Stimulated activated CD8-positive, alpha-beta memory T cell treated with anti-CD3 and anti-CD28 coated beads, Interleukin-4, amount 100 ng/mL, for 1 hour (primary cell): Measurements from ENCODE around the gene SLC16A3.

Experiments
- DNase-seq, 2 donors: peaks; one replicate each; pipeline ENCODE4 v3.0.0-alpha.2; 2020; ENCODE audit warnings: low read depth in 2 of 2, low spot score in 1 of 2

Gene SLC16A3

DNA sequence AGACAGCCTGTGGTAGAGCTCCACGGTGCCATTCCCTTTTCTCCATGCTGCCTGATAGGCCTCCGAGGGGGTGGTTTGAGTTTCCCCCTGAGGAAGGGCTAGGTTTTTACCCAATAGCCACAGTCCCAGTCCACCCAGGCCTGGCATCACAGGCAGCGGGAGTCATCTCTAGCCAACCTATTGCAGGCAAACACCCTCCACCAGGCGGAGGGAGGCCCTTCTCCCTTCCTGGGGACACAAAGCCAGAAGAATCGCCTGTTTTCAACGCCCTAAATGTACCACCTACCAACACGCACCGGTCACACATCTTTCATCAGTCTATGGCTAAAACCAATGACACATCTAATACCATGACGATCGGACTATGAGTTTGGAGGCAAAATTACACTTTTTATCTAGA lies 37.3 kb downstream of the SLC16A3 start:
- DNase-seq: no peak

DNA sequence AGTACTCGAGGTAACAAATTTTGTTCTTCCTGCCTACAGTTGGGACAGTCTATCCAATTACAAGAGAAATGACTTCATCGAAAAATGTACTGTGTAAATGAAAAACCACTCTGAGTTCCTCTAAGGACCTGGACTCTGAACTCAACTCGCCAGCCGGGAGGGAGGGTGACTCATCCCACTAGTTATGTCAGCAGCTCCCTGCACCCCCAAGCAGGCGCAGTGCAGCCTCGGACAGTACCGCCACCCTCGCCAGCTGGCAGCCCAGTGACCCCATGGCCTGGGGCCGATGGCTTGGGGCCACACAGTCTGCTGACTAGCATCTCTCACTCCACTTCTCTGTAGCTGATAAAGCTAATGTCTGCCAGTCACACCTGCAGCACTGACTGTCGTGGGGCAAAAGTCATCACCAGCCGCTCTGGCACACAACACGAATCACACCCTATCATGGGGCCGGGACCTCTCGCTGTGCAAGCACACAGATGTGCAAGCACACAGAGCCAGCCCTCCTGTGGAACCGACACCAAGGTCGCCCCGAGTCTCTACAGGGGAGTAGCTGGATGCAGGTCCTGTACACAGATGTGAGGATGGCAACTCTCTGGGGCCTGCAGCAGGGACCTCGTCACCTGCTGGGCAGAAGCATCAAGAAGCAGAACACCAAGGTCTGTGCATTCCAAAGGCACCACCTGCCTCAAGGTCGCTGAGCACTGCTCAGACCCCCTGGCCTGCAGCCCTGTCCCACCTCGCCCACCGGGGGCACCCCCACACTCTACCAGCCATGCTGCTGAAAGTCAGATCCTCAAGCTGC lies 38.9 kb downstream of the SLC16A3 start:
- peak; percentile 23 to 24 for DNase-seq

DNA sequence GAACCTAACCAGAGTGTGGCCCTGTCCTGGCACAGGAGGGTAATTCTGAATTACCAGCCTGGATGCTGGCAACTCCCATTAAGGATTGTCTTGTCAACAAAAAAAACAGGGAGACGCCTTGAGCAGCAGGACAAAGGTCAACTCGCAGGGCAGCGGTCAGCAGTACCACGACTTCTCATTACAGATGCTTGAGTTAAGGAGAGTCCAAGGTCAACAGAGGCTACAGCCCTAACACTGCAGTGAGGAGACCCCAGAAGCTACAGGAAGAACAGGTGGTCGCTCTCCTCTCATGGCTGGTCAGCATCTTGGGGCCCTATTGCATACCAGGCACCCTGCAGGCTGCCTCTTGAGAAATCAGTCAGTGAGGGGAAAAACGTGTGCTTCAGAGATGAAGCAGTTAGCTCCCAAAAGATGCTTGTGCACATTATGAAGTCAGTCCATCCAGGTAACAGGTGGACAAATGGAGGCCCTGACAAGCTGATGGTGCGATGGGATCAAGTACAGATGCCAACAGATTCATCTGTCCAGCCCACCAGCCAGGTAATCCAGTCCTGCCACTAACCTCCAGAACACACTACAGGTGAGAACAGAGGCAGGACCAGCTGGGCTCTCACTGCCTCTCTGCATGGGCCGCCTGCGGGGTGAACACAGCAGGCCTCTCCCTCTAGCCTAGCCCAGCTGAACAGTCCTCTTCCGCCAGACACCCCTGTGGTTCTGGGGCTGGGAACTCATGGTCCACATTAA lies 40.5 kb downstream of the SLC16A3 start:
- DNase-seq: no peak

DNA sequence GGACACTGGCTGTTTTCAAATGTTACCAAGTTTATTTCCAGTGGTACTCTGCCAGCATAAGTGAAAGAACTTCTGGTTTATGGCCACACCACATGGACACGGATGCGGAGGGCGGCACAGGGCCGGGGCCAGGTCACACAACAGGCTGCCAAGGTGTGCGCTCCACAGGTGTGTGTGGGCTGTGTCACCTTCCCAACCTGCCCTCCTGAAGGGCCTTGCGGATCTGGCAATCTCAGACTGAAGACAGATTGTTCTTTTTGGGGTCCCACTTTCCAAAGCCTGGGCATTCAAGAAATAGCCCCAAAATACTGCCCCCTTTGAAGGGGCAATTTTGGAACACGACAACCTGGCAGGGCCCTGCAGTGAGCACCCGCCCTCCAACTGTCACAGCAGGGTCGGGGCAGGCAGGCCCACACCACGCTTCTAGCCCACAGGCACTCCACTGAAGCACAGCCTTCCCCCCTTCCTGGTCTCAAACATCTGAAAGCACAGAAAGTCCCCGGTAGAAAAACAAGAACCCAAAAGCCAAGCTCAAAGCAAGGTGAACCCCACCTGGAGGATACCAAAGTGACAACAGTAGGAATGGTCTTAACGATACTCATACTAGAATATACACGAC lies 41.1 kb downstream of the SLC16A3 start:
- DNase-seq: no peak

DNA sequence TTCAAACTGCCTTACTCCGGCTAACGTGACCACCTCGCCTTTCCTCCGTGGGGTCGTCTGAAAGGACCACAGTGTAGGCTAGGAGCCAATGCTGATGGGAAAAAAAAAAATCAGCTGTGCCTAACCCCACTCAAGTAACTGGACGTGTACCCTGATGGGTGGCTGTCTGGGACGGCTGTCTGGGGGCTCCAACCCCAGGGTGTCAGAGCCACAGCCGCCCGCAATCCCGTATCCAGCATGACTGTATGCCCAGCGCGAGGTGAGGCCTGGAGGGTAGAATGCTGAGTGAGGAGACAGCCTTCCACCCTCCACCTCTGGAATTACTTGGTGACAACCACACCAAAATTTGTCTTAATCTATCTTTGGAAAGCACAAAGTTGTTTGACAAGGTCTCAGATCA lies 41.8 kb downstream of the SLC16A3 start:
- DNase-seq: no peak

DNA sequence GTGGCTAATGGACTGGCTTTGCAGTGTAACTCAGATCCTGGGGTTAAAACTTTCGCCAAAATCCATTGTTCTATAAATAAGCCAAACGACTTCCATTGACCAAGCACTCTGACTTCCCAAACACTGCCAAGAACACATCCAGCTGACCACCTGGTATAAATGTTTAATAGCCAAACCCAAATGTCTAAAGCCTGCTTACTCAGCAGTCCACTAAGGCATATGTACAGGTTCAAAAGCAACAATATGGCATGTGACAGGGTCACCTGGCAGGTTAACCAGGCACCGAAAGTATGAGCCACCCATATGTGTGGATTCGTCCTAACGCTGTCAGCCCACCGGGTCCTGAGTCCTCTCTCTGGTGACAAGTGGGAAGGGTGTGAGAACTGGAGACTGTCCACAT lies 42.6 kb downstream of the SLC16A3 start:
- no peak for DNase-seq

DNA sequence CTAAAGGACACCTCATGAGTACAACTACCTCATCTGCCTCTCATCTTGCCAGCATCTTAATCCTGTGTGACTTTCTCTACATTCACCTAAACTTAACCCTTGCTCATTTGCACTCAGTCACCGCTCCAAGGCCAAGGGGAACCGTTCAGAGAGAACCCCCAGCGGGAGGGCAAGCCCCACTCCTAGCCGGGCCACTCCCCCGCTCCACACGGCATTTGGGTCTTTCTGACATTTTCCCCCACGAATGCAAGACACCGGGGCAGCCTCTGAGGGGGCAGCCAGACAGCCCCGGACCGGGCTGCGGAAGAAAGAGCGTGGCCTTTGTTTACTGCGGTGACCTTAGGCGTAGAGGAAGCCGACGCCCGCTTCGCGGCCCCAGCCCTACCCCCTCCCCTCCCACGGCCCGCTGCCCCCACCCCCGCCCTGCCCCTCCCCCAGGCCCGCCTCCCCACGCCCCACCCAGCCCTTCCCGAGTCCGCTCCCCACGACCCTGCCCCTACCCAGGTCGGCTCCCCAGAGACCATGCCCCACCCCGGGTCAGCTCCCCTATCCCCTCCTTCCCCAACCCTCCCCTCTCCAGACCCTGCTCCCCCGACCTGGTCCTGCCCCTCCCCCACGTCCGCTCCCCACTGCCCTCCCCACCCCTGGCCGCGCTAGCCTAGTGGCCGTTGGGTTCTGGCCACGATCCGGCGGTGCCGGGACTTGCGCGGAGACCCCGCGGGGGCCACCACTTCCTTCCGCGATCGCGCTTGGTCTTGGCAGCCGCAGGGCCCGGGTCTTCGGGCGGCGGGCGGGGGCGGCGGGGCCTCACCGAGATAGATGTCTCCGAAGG lies 43.9 kb downstream of the SLC16A3 start:
- DNase-seq: peak in 1 of 2 donors; percentile 9

DNA sequence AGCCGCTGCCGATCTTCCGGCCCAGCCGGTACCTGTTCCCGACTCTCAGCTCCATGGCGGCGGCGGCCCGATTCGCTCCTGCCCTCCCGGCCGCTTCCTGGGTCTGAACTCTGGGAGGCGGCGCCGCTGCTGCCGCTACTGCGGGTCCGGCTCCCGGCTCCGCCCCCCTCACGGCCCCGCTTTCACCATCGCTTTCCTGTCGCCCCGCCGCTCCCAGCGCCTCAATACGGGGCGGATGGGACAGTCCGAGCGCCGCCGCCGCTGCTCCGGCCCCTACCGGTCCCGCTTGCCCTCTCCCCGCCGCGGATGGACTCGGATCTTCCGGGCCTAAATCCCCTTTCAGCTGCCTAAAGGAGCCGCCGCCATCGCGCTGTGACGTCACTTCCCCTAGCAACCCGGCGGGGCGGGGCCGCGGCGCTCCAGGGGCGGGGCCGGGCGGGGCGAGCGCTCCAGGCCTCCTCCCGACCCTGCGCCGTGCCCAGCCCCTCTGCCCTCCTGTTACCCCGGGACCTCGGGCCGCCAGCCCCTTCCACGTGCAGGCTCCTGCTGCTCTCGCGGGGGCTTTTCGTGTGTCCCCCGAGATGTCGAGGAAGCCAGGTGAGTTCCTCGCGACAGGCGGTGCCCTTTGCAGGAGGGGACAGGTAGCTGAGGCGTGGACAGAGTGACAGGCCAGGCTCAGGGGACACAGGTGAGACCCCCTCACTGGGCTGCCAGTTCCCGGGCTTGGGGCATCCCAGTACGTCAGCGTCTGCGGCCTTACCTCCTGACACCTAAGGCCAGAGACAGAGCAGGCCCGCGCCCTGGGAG lies 44.7 kb downstream of the SLC16A3 start, which contains the start of gene CSNK1D:
TSS of gene CSNK1D (minus strand) at position 374 of the 807 bp plus-strand sequence. CDS start at position 55, 319 bp downstream.
- DNase-seq: peak; percentile 85

DNA sequence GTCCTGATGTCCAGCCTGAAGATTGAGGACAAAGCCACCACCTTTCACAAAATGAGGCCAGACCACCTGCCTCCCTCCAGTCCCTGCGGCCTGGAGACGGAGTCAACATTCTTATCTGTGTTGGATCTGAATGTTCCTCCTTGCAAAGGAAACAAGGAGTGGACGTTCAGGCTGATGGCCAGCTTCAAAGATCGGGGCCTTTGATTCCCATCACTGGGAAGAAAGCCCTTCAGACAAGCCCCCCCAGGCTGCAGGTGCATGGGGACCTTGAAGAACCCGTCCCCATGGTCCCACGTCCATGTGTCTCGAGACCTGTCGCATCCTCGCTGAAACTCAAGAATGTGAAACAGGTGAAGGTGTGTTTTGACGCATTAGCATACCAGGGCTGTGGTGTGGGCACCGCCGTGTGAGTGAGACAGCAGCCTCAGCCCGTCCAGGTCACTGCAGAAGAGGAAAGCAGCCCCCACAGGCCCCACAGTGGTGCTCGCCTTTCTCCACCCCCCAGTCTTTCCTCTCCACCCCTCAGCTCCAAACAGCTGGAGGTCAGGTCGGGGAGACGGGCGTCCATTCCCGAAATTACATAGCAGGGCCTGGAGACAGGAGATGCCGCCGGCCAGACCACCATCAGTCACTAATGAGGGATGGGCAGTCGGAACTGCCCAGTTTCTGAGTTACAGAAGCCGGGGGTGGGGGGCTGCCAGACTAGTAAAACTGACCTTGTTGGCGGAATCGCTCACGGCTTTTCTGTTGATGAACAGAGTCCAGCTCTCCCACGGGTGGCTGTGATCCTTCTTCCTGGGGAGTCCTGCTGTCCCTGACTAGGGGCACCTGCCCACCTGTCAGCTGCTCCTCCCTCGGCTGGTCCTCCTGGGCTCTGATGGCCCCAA lies 45.5 kb downstream of the SLC16A3 start:
- no peak for DNase-seq

DNA sequence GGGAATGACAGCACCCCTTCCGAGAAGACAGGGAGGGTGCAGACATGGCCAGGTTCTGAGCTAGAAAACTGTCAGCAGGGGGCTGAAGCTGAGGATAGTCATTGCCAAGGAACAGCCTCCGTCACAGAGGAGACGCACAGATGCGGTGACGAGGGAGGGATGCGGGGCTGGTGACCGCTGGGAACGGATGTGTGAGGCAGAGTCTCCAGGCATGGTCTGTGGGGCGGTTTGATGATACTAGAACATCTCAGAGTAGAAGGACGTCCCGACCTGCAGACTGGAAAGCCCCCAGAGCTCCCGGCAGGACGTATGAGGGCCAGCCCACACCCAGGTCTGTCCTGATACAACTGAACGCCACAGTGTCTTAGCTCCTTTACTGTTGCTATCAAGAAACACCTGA lies 46.5 kb downstream of the SLC16A3 start:
- DNase-seq: no peak

DNA sequence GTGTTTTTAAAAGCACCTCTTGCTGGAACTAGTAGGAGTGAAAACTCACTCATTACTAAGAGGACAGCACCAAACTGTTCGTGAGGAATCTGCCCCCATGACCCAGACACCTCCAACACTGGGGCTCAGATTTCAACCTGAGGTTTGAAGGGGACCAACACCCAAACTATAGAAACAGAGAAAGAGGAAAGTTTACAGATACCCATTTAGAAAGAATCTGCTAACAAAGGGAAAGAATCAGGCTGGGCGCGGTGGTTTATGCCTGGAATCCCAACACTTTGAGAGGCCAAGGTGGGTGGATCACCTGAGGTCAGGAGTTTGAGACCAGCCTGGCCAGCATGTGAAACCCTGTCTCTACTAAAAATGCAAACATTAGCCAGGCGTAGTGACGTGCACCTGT lies 48.1 kb downstream of the SLC16A3 start:
- no peak for DNase-seq

DNA sequence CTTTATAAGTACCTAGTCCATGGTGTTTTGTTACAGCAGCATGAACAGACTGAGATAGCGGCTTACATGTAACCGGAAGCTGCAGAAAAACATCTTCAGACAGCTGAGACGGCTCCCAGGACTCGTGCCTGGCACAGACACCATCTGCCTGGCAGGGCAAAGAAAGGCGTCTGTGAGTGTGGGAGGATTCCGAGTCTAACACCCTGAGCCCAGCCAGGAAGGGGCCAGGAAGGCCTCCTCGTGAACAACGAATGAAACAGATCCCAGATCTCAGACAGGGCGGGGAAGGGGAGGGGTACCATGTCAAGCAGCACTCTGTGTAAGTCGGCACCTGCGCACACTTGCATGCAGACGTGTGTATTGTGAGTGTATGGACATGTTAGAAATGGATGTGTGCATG lies 49.0 kb downstream of the SLC16A3 start:
- DNase-seq: no peak

DNA sequence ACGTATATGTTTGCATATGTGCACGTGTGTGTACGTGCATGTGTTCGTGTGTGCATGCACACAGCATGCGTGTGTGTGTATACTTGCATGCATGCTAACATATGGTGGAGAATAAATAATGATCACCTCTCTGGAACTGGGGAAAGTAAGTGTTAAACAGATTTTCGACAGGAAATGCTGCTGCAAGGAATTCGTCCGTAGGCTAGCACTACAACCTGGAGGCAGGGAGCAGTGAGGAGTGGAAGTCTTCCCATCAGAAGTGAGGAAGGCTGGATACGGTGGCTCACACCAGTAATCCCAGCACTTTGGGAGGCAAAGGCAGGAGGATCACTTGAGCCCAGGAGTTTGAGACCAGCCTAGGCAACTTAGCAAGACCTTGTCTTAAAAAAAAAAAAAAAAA lies 49.5 kb downstream of the SLC16A3 start:
- no peak for DNase-seq

DNA sequence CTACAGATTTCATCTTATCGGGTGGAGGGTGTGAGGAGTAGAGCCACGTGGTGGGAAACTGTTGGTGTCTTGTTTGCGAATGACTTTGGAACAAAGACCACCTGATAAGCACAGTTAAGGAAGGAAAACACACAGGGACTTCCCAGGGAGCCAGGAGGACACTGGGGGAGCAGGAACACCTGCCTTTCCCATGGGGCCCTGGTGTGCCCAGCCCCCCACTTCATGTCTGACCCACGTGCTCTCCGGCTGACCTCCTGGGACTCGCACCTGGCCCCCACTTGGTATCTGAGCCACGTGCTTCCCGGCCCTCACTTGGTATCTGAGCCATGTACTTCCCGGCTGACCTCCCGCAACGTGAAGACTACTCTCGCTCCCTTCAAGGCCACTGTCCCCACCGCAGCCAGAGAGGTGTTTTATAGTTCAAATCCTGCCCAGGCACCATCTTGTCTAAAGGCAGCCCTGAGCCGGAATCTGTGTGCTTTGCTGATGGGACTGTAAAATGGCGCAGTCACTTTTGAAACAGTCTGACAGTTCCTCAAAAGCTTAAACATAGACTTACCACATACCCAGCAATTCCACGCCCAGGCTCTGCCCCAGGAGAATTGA lies 50.0 kb downstream of the SLC16A3 start:
- no peak for DNase-seq

DNA sequence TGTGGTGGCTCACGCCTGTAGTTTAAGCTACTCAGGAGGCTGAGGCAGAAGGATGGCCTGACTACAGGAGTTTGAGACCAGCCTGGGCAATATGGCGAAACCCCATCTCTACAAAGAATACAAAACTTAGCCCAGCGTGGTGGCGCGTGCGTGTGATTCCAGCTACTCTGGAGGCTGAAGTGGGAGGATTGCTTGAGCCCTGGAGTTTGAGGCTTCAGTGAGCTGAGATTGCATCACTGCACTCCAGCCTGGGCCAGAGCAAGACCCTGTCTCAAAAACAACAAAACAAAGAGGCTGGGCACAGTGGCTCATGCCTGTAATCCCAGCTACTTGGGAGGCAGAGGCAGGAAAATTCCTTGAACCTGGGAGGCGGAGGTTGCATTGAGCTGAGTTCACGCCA lies 51.7 kb downstream of the SLC16A3 start:
- DNase-seq: no peak

DNA sequence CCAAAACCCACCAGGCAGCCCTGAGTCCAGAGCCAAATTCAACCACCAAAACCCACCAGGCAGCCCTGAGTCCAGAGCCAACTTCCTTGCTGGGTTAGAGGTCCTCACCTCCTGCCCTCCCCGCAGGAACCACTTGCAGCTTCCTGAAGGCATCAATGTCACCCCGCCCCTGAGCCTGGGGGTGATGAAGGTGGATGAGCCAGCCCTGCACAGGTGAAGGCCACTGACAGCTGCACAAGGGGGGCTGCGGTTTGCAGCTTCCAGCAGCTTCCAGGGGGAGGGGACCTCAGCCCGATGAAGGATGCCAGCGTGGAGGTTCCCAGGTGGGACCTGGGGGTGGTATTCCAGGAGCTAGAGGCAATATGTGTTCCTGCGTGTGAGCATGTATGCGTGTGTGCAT lies 52.2 kb downstream of the SLC16A3 start:
- no peak for DNase-seq

DNA sequence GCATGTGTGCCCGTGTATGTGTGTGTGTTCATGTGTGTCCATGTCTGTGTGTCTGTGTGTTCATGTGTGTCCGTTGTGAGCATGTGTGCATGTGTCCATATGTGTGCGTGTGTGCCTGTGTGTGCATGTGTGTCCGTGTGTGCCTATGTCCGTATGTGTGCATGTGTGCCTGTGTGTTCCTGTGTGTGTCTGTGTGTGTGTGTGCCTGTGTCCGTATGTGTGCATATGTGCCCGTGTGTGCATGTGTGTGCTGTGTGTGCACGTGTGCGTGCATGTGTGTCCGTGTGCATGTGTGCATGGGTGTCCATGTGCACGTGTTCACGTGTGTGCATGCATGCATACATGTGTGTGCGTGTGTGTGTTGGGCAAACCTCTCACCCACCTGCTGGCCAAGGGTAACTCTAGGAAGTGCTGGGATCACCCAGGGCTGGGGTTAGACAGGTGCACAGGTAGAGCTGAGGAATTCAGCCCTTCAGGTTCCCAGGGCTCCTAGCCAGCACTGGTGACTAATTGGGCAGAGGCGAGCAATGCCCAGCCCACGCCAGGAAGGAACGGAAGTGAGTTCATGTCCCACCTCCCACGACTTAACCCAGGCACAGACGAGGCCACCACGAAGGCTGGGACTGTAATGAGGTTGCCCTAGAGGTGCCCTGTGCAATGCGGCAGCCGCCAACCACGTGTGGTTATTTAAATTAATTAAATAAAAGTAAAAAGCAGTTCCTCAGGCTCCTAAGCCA lies 52.8 kb downstream of the SLC16A3 start:
- no peak for DNase-seq
